Activated T-helper 1 cell treated with Interleukin-2 at 50 U/mL for 16 hours (primary cell): ENCODE results near the gene SRCAP.

Experiments
- DNase-seq: peaks from one replicate; pipeline ENCODE4 v3.0.0-alpha.2; 2020; ENCODE audit warnings: low read depth

The SRCAP gene

GRCh38 chr16:30777591-30778297 is 78.8 kb downstream of the SRCAP start:
- DNase-seq, result no peak

GRCh38 chr16:30778549-30779244 is 79.7 kb downstream of the SRCAP start:
- no peak for DNase-seq

- no peak for DNase-seq
Measured at GRCh38 chr16:30779596-30779995, 80.6 kb downstream of the SRCAP start.

- no peak for DNase-seq
Measured at GRCh38 chr16:30780021-30780420, 81.0 kb downstream of the SRCAP start.

- DNase-seq, result no peak
Measured at GRCh38 chr16:30780549-30780948, 81.6 kb downstream of the SRCAP start.

- DNase-seq, result no peak
Measured at GRCh38 chr16:30782486-30783279, 83.7 kb downstream of the SRCAP start.

- DNase-seq, result no peak
Measured at GRCh38 chr16:30783280-30784109, 84.5 kb downstream of the SRCAP start.

GRCh38 chr16:30784215-30784614 is 85.2 kb downstream of the SRCAP start:
- DNase-seq, result no peak

- no peak for DNase-seq
Measured at GRCh38 chr16:30785126-30786106, 86.4 kb downstream of the SRCAP start.

- DNase-seq, result no peak
Measured at GRCh38 chr16:30786115-30786935, 87.4 kb downstream of the SRCAP start.

GRCh38 chr16:30786936-30787612 is 88.1 kb downstream of the SRCAP start, which contains the start of gene ZNF629:
ZNF629 (minus strand) TSS chr16:30787205; CDS start chr16:30784482, 2,723 bp downstream.
- DNase-seq, result no peak

- no peak for DNase-seq
Measured at GRCh38 chr16:30787613-30788378, 88.8 kb downstream of the SRCAP start.
